ENCODE data around the gene UQCRHL.
A peak's percentile ranks its signal among the peaks of the same experiment; 100 is the strongest.

Gene UQCRHL

DNA sequence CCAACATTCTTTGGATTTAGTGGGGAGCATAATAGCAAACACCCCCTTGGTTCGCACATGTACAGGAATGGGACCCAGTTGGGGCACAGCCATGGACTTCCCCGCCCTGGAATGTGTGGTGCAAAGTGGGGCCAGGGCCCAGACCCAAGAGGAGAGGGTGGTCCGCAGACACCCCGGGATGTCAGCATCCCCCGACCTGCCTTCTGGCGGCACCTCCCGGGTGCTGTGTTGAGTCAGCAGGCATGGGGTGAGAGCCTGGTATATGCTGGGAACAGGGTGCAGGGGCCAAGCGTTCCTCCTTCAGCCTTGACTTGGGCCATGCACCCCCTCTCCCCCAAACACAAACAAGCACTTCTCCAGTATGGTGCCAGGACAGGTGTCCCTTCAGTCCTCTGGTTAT lies 21.8 kb downstream of the UQCRHL start:
- Histone ChIP-seq H3K4me1 (ENCODE audit: control insufficient read depth in 1 of 2, insufficient read depth in 2 of 2, low read length in 2 of 2) (no peaks in the 10 kb centered on the region), H3K9me3 (ENCODE audit: control insufficient read depth in 1 of 2, low read length in 2 of 2) (no peaks in the 10 kb centered on the region), H3K4me3 (ENCODE audit: low read depth in 1 of 2, low read length in 2 of 2) (no peak overlapping the region), H3K36me3 (ENCODE audit: control insufficient read depth in 1 of 2, insufficient read depth in 2 of 2, low read length in 2 of 2) (peaks cover 0 to 20% of the 10 kb centered on the region in 2 donors), H3K27ac (ENCODE audit: low read length) (no peak overlapping the region), H3K27me3 (ENCODE audit: low read depth, low read length) (no peaks in the 10 kb centered on the region)

DNA sequence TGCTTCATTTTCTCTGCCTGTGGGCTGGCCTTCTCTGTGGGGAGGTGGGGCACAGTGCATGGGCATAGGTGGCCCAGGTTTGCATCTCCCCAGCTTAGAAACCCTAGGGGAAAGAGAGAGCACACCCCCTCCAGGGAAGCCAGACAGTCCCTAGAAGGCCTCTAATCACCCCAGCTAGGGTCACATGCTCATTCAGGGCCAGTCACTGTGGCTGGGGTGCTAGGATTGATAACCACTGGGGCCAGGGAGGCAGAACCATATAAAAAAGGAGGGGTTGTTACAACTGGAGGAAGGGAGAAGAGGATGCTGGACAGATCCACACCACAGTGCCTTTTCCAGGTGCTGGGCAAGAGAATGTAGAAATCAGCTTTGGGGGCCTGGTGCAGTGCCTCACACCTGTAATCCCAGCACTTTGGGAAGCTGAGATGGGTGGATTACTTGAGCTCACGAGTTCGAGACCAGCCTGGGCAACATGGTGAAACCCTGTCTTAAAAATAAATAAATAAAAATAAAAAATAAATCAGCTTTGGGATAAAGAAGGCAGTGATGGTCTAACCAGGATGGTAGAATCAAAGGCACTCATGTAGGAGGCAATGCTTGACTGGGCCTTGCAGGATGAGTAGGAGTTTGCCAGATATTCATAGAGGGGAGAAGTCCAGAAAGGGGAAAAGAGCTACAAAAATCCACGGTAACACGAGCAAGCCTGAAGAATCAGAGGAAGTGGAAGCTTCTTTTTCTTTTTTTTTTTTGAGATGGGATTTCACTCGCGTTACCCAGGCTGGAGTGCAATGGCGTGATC lies 29.3 kb downstream of the UQCRHL start:
- Histone ChIP-seq H3K36me3 (ENCODE audit: control insufficient read depth in 1 of 2, insufficient read depth in 2 of 2, low read length in 2 of 2) (peaks cover 0 to 26% of the 10 kb centered on the region in 2 donors), H3K27ac (ENCODE audit: low read length) (no peak overlapping the region), H3K9me3 (ENCODE audit: control insufficient read depth in 1 of 2, low read length in 2 of 2) (no peaks in the 10 kb centered on the region)

DNA sequence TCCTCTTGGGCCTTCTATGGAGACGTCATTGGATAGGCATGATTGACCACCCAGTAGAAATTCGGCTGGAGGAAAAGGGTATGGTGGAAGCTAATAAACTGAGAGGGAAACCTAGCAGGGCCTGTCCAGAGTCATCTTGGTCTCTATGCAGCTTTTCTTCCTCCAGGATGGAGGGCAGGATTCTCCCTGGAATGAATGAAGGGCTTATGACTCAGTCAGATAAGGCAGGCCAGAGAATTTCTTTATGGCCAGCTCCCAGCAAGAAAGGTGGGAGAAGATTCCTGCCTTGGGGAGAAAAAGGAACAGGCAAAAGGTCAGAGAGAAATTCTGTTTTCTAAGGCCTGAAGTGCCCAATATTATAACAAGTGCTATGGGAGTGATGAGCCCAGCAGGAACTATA lies 31.7 kb downstream of the UQCRHL start:
- H3K36me3 ChIP-seq (ENCODE audit: control insufficient read depth in 1 of 2, insufficient read depth in 2 of 2, low read length in 2 of 2) = peaks cover 7 to 31% of the 10 kb centered on the region in 2 donors
- no peaks in the 10 kb centered on the region for H3K9me3 ChIP-seq (ENCODE audit: control insufficient read depth in 1 of 2, low read length in 2 of 2)
- no peak overlapping the region for H3K4me3 ChIP-seq (ENCODE audit: low read depth in 1 of 2, low read length in 2 of 2)
- H3K27me3 ChIP-seq (ENCODE audit: low read depth, low read length) = no peaks in the 10 kb centered on the region
- H3K27ac ChIP-seq (ENCODE audit: low read length) = no peak overlapping the region
- H3K4me1 ChIP-seq (ENCODE audit: control insufficient read depth in 1 of 2, insufficient read depth in 2 of 2, low read length in 2 of 2) = no peaks in the 10 kb centered on the region

More for the DNA sequence above, 29.3 kb downstream of the UQCRHL start:
- no peaks in the 10 kb centered on the region for H3K27me3 ChIP-seq (ENCODE audit: low read depth, low read length)
- H3K4me3 ChIP-seq (ENCODE audit: low read depth in 1 of 2, low read length in 2 of 2) = no peak overlapping the region
- H3K4me1 ChIP-seq (ENCODE audit: control insufficient read depth in 1 of 2, insufficient read depth in 2 of 2, low read length in 2 of 2) = no peaks in the 10 kb centered on the region

DNA sequence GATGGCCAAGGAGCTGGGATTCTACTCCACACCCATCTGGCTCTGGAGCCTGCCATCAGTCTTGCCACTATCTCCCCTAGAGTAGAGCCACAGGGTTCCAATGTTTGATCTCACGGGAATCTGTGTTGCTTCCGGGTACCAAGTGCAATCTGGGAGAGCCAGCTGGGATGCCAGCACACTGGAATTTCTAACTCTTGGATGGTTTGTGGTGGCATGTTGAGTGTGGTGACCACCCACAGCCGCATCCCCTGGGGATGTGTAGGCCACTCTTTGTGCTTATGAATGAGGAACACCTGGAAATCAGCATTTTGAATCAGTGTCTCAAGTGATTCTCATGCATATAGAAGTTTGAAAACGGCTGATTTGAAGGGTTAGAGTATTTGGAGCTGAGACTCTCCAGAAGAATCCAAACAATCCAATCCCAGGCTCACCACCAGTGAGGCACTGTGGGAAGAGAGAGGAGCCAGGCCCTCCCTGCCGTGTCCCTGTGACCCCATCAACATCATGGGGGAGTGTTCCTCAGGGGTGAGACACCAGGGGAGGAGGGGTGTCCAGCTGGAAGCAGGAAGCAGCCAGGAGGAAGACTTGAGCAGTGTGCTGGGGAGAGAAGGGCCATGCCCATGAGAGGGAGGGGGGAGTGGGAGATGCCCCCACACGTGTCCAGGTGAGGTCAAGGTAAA lies 35.5 kb downstream of the UQCRHL start:
- no peak overlapping the region for H3K27ac ChIP-seq (ENCODE audit: low read length)
- no peaks in the 10 kb centered on the region for H3K9me3 ChIP-seq (ENCODE audit: control insufficient read depth in 1 of 2, low read length in 2 of 2)
- no peaks in the 10 kb centered on the region for H3K4me1 ChIP-seq (ENCODE audit: control insufficient read depth in 1 of 2, insufficient read depth in 2 of 2, low read length in 2 of 2)
- H3K36me3 ChIP-seq (ENCODE audit: control insufficient read depth in 1 of 2, insufficient read depth in 2 of 2, low read length in 2 of 2) = peaks cover 11 to 34% of the 10 kb centered on the region in 2 donors
- H3K27me3 ChIP-seq (ENCODE audit: low read depth, low read length) = no peaks in the 10 kb centered on the region
- no peak overlapping the region for H3K4me3 ChIP-seq (ENCODE audit: low read depth in 1 of 2, low read length in 2 of 2)

DNA sequence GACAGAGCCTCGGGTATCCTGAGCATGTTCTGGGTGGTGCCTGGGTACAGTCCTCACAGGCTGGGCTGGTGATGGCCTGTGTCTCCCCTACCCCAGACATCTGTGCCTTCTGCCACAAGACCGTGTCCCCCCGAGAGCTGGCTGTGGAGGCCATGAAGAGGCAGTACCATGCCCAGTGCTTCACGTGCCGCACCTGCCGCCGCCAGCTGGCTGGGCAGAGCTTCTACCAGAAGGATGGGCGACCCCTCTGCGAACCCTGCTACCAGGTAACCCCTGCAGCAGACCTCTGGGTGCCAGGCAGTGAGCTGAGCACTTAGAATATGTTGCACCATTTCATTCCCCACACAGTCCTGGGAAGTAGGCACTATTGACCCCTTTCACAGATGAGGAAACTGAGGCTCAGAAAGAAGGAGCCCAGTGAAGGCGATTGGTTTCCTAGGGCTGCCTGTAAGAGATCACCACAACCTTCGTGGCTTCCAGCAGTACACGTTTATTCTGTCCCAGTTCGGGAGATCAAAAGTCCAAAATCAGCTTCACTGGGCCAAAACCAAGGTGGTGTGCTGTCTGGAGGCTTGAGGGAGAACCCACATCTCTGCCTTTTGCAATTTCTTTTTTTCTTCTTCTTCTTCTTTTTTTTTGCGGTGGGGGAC lies 37.0 kb downstream of the UQCRHL start:
- Histone ChIP-seq H3K4me3 (ENCODE audit: low read depth in 1 of 2, low read length in 2 of 2) (no peak overlapping the region), H3K9me3 (ENCODE audit: control insufficient read depth in 1 of 2, low read length in 2 of 2) (no peaks in the 10 kb centered on the region), H3K27ac (ENCODE audit: low read length) (no peak overlapping the region), H3K27me3 (ENCODE audit: low read depth, low read length) (no peaks in the 10 kb centered on the region), H3K4me1 (ENCODE audit: control insufficient read depth in 1 of 2, insufficient read depth in 2 of 2, low read length in 2 of 2) (no peaks in the 10 kb centered on the region), H3K36me3 (ENCODE audit: control insufficient read depth in 1 of 2, insufficient read depth in 2 of 2, low read length in 2 of 2) (peaks cover 13 to 41% of the 10 kb centered on the region in 2 donors)

DNA sequence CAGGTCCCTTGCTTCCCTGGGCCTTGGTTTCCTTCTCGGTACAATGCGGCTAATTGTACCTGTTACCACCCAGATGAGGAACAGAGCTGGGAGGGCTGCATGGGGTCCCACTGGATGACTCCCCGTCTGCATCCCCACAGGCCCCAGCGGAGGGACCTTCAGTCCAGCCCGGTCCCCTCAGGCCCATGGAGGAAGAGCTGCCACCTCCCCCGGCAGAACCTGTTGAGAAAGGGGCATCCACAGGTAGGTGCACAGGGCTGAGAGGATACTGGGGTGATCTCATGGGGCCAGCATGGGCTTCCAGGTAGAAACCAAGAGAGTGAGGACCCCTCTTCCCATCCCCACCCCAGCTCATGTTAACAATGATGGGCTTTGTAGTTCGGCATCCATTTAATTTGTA lies 39.1 kb downstream of the UQCRHL start:
- Histone ChIP-seq H3K9me3 (ENCODE audit: control insufficient read depth in 1 of 2, low read length in 2 of 2) (no peaks in the 10 kb centered on the region), H3K4me3 (ENCODE audit: low read depth in 1 of 2, low read length in 2 of 2) (no peak overlapping the region), H3K36me3 (ENCODE audit: control insufficient read depth in 1 of 2, insufficient read depth in 2 of 2, low read length in 2 of 2) (peaks cover 17 to 34% of the 10 kb centered on the region in 2 donors), H3K27me3 (ENCODE audit: low read depth, low read length) (no peaks in the 10 kb centered on the region), H3K27ac (ENCODE audit: low read length) (no peak overlapping the region), H3K4me1 (ENCODE audit: control insufficient read depth in 1 of 2, insufficient read depth in 2 of 2, low read length in 2 of 2) (no peaks in the 10 kb centered on the region)

DNA sequence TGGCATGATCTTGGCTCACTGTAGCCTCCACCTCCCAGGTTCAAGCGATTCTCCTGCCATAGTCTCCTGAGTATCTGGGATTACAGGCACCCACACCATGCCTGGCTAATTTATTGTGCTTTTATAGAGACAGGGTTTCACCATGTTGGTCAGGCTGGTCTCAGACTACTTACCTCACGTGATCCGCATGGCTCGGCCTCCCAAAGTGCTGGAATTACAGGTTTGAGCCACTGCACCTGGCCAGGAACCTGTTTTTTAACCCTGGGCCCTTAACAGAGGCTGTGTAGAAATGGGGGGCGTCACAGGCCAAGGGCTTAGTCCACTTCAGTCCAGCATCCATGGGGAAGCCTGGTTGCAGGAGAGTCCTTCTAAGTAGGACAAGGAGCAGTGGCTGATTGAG lies 39.5 kb downstream of the UQCRHL start:
- no peaks in the 10 kb centered on the region for H3K27me3 ChIP-seq (ENCODE audit: low read depth, low read length)
- no peaks in the 10 kb centered on the region for H3K9me3 ChIP-seq (ENCODE audit: control insufficient read depth in 1 of 2, low read length in 2 of 2)
- H3K4me1 ChIP-seq (ENCODE audit: control insufficient read depth in 1 of 2, insufficient read depth in 2 of 2, low read length in 2 of 2) = no peaks in the 10 kb centered on the region
- H3K4me3 ChIP-seq (ENCODE audit: low read depth in 1 of 2, low read length in 2 of 2) = no peak overlapping the region
- H3K27ac ChIP-seq (ENCODE audit: low read length) = no peak overlapping the region
- peaks cover 17 to 34% of the 10 kb centered on the region in 2 donors for H3K36me3 ChIP-seq (ENCODE audit: control insufficient read depth in 1 of 2, insufficient read depth in 2 of 2, low read length in 2 of 2)

DNA sequence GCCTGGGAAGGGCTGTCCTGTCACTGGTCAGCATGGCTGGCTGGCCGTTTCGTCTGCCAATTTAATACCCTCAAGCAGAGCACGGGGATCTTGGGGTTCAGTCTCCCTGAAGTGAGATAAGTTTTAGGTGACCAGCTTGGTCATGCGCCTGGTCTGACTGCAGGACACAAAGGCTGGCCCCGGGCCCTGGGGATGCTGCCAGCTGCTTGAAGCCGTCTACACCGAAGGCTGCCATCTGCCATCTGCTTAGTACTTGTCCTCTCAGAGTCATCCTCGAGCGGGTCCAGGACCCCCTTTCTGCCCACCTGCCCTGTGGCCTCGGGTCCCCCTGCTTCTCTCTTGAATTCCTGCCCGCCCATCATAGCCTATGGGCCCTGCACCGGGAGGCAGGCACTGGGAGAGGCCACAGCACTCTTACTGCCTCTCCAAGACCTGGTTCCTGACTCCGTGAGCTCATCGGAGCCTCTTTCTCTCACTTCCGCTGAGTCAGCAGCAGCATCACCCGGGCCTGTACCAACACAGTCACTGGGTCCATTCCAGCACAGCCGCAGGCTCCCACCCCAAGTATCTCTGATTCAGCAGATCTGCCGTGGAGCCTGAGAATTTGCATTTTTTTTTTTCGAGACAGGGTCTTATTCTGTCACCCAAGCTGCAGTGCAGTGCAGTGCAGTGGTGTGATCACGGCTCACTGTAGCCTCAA lies 41.8 kb downstream of the UQCRHL start:
- Histone ChIP-seq H3K4me3 (ENCODE audit: low read depth in 1 of 2, low read length in 2 of 2) (no peak overlapping the region), H3K27ac (ENCODE audit: low read length) (no peak overlapping the region), H3K27me3 (ENCODE audit: low read depth, low read length) (no peaks in the 10 kb centered on the region), H3K4me1 (ENCODE audit: control insufficient read depth in 1 of 2, insufficient read depth in 2 of 2, low read length in 2 of 2) (peaks cover 4 to 8% of the 10 kb centered on the region in 2 donors), H3K36me3 (ENCODE audit: control insufficient read depth in 1 of 2, insufficient read depth in 2 of 2, low read length in 2 of 2) (peaks cover 9 to 20% of the 10 kb centered on the region in 2 donors), H3K9me3 (ENCODE audit: control insufficient read depth in 1 of 2, low read length in 2 of 2) (no peaks in the 10 kb centered on the region)

DNA sequence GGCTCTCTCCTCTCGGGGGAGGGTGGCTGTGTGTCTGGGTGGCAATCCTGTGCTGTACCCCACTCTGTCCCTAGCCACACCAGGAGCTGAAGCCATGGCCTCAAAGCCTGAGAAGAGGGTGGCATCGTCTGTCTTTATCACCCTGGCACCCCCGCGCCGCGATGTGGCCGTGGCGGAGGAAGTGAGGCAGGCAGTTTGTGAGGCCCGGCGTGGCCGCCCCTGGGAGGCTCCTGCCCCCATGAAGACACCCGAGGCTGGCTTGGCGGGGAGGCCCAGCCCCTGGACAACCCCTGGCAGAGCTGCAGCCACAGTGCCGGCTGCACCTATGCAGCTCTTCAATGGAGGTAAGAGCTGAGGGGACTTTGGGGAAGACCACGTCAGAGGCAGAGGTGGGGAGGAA lies 42.6 kb downstream of the UQCRHL start:
- H3K36me3 ChIP-seq (ENCODE audit: control insufficient read depth in 1 of 2, insufficient read depth in 2 of 2, low read length in 2 of 2) = peaks cover 6 to 15% of the 10 kb centered on the region in 2 donors
- no peaks in the 10 kb centered on the region for H3K27me3 ChIP-seq (ENCODE audit: low read depth, low read length)
- H3K4me1 ChIP-seq (ENCODE audit: control insufficient read depth in 1 of 2, insufficient read depth in 2 of 2, low read length in 2 of 2) = peaks cover 4 to 13% of the 10 kb centered on the region in 2 donors
- H3K27ac ChIP-seq (ENCODE audit: low read length) = no peak overlapping the region
- no peak overlapping the region for H3K4me3 ChIP-seq (ENCODE audit: low read depth in 1 of 2, low read length in 2 of 2)
- H3K9me3 ChIP-seq (ENCODE audit: control insufficient read depth in 1 of 2, low read length in 2 of 2) = no peaks in the 10 kb centered on the region

DNA sequence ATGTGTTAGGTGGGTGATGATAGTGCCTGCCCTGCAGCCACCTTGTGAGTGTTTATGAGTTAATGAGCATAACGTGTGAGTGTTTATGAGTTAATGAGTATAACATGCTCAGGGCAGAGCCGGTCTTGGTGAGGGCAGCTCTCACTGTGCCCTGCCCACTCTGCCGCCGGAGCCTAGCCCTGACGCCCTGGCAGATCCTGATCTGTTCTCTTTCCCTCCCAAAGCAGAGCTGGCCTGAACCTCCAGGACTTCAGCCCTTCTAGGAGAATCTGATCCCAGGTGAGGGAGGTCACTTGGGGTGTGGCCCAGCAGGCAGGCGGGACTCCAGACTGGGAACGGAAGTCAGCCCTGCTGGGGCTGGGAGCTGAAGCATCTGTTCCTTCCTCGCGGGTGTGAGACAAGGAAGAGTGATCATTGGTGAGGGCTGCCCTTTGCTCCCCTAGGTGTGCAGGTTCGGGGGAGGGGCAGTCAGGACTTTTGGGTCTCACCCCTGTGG lies 43.1 kb downstream of the UQCRHL start:
- H3K27me3 ChIP-seq (ENCODE audit: low read depth, low read length) = no peaks in the 10 kb centered on the region
- peaks cover 6 to 15% of the 10 kb centered on the region in 2 donors for H3K36me3 ChIP-seq (ENCODE audit: control insufficient read depth in 1 of 2, insufficient read depth in 2 of 2, low read length in 2 of 2)
- H3K27ac ChIP-seq (ENCODE audit: low read length) = peak overlapping the region; percentile 23
- H3K9me3 ChIP-seq (ENCODE audit: control insufficient read depth in 1 of 2, low read length in 2 of 2) = no peaks in the 10 kb centered on the region
- H3K4me3 ChIP-seq (ENCODE audit: low read depth in 1 of 2, low read length in 2 of 2) = no peak overlapping the region
- peaks cover 4 to 15% of the 10 kb centered on the region in 2 donors for H3K4me1 ChIP-seq (ENCODE audit: control insufficient read depth in 1 of 2, insufficient read depth in 2 of 2, low read length in 2 of 2)

DNA sequence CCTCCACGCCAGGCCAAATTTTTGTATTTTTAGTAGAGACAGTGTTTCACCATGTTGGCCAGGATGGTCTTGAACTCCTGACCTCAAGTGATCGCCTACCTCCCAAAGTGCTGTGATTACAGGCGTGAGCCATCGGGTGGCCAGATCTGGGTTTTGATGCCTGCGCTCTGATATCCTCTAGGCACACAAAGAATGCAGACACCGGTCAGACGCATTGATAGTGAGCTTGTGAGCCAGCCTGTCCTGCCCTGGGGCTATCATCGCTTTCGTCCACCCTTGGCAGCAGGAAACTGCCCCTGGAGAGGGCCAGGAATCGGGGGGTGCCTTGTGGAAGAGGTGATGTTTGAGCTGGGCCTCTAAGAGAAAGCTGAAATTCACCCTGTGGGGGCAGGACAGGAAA lies 44.9 kb downstream of the UQCRHL start:
- peaks cover 1% of the 10 kb centered on the region for H3K27me3 ChIP-seq (ENCODE audit: low read depth, low read length)

More for the DNA sequence above, 44.9 kb downstream of the UQCRHL start:
- H3K4me1 ChIP-seq (ENCODE audit: control insufficient read depth in 1 of 2, insufficient read depth in 2 of 2, low read length in 2 of 2) = peaks cover 4 to 22% of the 10 kb centered on the region in 2 donors
- no peak overlapping the region for H3K4me3 ChIP-seq (ENCODE audit: low read depth in 1 of 2, low read length in 2 of 2)
- H3K27ac ChIP-seq (ENCODE audit: low read length) = no peak overlapping the region
- H3K36me3 ChIP-seq (ENCODE audit: control insufficient read depth in 1 of 2, insufficient read depth in 2 of 2, low read length in 2 of 2) = peaks cover 6 to 10% of the 10 kb centered on the region in 2 donors
- no peaks in the 10 kb centered on the region for H3K9me3 ChIP-seq (ENCODE audit: control insufficient read depth in 1 of 2, low read length in 2 of 2)

Data from muscle layer of duodenum (tissue), 2 donors.